CD4-positive, alpha-beta T cell treated with Interleukin-6 at 100 ng/mL for 8 hours (primary cell): ENCODE results near the gene KIF26B.

Source experiments
- DNase-seq: peaks from one replicate; pipeline ENCODE4 v3.0.0-alpha.2; 2020; ENCODE audit warnings: mixed read lengths, low spot score

The KIF26B gene

GRCh38 chr1:245465666-245466065, 310.9 kb downstream of the KIF26B start:
- no peak for DNase-seq

GRCh38 chr1:245466261-245466660, 311.5 kb downstream of the KIF26B start:
- DNase-seq: no peak

- DNase-seq: no peak
Observed at GRCh38 chr1:245467804-245468203, 313.0 kb downstream of the KIF26B start.

GRCh38 chr1:245469006-245469405, 314.2 kb downstream of the KIF26B start:
- no peak for DNase-seq

GRCh38 chr1:245469734-245470133, 314.9 kb downstream of the KIF26B start:
- no peak for DNase-seq

- DNase-seq: no peak
Observed at GRCh38 chr1:245475126-245475525, 320.3 kb downstream of the KIF26B start.

- DNase-seq: no peak
Observed at GRCh38 chr1:245475961-245476516, 321.3 kb downstream of the KIF26B start.

GRCh38 chr1:245477941-245478340, 323.2 kb downstream of the KIF26B start:
- no peak for DNase-seq

- DNase-seq: no peak
Observed at GRCh38 chr1:245480393-245481120, 325.8 kb downstream of the KIF26B start.

GRCh38 chr1:245481261-245481660, 326.5 kb downstream of the KIF26B start:
- no peak for DNase-seq

GRCh38 chr1:245483247-245483646, 328.5 kb downstream of the KIF26B start:
- DNase-seq: no peak

- DNase-seq: no peak
Observed at GRCh38 chr1:245484176-245484575, 329.4 kb downstream of the KIF26B start.

- DNase-seq: no peak
Observed at GRCh38 chr1:245485996-245486395, 331.2 kb downstream of the KIF26B start.

- no peak for DNase-seq
Observed at GRCh38 chr1:245486775-245487470, 332.1 kb downstream of the KIF26B start.

GRCh38 chr1:245488346-245489129, 333.8 kb downstream of the KIF26B start:
- DNase-seq: no peak

- no peak for DNase-seq
Observed at GRCh38 chr1:245489838-245490237, 335.1 kb downstream of the KIF26B start.

GRCh38 chr1:245493029-245493428, 338.2 kb downstream of the KIF26B start:
- no peak for DNase-seq

GRCh38 chr1:245495681-245496080, 340.9 kb downstream of the KIF26B start:
- DNase-seq: no peak

- no peak for DNase-seq
Observed at GRCh38 chr1:245500546-245500945, 345.8 kb downstream of the KIF26B start.

- no peak for DNase-seq
Observed at GRCh38 chr1:245501633-245502032, 346.8 kb downstream of the KIF26B start.

- DNase-seq: no peak
Observed at GRCh38 chr1:245503548-245503947, 348.8 kb downstream of the KIF26B start.

- DNase-seq: no peak
Observed at GRCh38 chr1:245510144-245510543, 355.4 kb downstream of the KIF26B start.
